SK-MEL-5 (cell line): ENCODE data around the gene DNAJC12. TPM values are rescaled to one million over a fixed set of nuclear protein-coding genes. Genes with fewer than 3 reads are reported as not detected.
A peak's percentile ranks its signal among the peaks of the same experiment; 100 is the strongest.
"Not testable (repeated sequence)": the region's sequence is repeated elsewhere in the genome, so short reads cannot be mapped to it uniquely, and the experiment has no call there.

Source experiments
- DNase-seq: peaks from one replicate; pipeline ENCODE4 v3.0.0-alpha.2; 2016; ENCODE audit warnings: low read depth, low spot score
- in situ Hi-C: cut with HindIII; loops from 2 replicates; pipeline ENCODE4 v1.10.0; 2016; ENCODE audit warnings: low sequenced_read_pairs, high pct_unique_total_duplicates, low pct_unique_long_range_greater_than_20kb
- small RNA-seq, 2 experiments: library from RNA; depleted of rRNA; stranded (forward); fragments of <200 nt; gene quantifications; one replicate each; pipeline ENCODE3, GENCODE V24; 2014
- total RNA-seq: library from RNA; depleted of rRNA; stranded (reverse); fragments of >200 nt; shearing (Covaris generic); gene quantifications from 2 replicates; pipeline ENCODE4 v1.2.3, GENCODE V29; 2014; rRNA removed

The DNAJC12 gene
- total RNA-seq, 1 experiment from 2014 or later, result 42.8 TPM

DNA sequence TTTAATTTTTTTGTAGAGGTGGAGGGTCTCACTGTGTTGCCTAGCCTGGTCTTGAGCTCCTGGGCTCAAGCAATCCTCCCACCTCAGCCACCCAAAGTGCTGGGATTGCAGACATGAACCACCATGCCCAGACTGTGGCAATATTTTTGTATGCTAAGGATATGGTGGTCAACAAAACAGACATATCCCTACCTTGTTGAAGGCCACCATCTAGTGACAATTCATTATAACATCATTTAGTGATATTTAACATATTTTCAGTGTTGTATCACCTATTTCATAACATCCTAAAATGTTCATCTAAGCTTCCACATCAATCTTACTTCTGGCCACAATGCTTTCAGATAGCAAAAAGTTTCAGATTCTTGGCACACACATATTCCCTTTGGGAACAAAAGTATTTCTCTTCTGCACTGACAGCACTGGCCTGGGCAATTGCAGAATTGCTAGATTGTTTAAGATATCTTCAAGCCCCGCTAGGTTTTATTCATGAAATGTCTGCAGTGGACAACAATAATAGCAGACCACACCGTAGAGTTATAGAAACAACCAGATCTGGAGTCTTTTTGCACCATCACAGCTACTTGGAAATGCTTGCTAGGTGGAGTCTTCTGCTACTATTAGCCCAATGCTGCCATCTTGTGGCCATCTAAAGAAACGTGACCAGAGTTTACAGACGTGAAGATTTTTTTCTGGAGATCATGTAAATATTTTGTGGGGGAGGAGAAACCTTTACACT is 58.4 kb downstream of the DNAJC12 start:
- in situ Hi-C loops, result no loop called here
- DNase-seq, result peak; percentile 84

- no peak for DNase-seq
- in situ Hi-C loops, result no loop called here
Observed at GRCh38 chr10:67776371-67776770, 61.6 kb downstream of the DNAJC12 start.

DNA sequence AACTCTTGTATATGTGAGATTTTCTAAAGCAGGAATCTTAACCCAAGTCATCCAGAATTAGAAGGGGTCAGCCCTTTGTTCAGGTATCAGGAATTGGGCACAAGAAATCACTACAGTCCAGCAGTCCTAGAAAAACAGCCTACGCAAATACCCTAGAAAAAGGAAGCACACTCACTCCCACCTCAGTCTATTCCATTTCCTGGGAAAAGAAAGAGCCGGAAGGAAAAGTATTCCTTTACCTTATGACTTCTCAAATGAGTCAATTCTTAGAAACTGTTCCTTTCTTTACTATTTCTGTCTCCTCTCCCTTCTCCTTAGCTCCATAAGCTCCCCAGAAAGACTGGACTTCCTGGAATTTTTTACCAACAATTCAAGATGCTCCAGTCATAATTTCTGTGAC is 62.7 kb downstream of the DNAJC12 start:
- DNase-seq, result no peak
- in situ Hi-C loops, result no loop called here

DNA sequence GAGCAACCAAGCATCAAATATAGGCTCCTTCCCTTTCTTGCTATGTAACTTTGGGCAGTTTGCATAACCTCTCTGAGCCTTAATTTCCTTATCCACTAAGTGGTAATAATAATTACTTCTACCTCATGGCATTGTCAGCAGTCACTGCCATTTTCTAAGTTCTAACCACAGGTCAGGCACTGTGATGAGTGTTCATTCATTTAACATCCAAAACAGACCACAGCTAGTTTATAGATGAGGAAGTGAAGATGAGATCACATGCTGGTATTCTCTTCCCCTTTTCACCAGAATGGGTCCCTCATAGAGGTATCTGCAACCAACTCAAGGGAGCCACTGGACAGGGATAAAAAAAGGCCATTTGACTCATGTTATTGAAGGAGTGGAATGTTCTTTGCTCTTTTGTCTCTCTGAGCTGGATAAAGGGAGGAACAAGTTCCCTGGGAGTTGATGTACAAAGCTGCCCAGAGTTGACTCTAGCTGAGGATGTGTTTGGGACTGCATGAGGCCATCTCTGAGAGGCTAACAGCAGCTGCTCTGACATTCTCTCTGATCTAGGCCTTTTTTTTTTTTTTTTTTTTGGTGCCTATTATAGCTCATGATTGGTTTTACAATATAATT is 65.0 kb downstream of the DNAJC12 start:
- in situ Hi-C loops, result no loop called here
- DNase-seq, result no peak

GRCh38 chr10:67772151-67772550 is 65.8 kb downstream of the DNAJC12 start:
- DNase-seq, result no peak
- in situ Hi-C loops, result no loop called here

GRCh38 chr10:67771200-67771599 is 66.8 kb downstream of the DNAJC12 start:
- no peak for DNase-seq
- in situ Hi-C loops, result no loop called here

DNA sequence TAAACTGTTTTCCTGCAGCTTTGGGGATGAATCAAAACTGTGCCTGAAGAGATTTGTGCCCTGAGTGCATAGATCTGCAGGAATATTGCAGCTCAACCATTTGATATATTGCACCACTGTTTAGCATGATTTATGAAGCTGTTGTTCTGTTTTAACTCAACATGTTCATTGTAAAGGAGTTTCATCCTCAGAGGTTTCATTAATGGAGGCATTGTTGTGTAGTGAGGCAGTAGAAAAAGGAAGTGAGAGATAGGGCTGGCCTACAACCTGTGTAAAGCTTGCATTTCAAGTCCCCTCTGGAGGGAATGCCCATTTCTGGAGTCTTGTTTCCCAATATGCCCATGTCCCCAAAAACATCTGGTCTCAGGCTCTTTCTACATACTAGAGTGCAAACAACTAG is 67.5 kb downstream of the DNAJC12 start:
- peak; percentile 36 for DNase-seq
- in situ Hi-C loops, result no loop called here

- no peak for DNase-seq
- in situ Hi-C loops, result no loop called here
Observed at GRCh38 chr10:67767244-67767643, 70.7 kb downstream of the DNAJC12 start.

DNA sequence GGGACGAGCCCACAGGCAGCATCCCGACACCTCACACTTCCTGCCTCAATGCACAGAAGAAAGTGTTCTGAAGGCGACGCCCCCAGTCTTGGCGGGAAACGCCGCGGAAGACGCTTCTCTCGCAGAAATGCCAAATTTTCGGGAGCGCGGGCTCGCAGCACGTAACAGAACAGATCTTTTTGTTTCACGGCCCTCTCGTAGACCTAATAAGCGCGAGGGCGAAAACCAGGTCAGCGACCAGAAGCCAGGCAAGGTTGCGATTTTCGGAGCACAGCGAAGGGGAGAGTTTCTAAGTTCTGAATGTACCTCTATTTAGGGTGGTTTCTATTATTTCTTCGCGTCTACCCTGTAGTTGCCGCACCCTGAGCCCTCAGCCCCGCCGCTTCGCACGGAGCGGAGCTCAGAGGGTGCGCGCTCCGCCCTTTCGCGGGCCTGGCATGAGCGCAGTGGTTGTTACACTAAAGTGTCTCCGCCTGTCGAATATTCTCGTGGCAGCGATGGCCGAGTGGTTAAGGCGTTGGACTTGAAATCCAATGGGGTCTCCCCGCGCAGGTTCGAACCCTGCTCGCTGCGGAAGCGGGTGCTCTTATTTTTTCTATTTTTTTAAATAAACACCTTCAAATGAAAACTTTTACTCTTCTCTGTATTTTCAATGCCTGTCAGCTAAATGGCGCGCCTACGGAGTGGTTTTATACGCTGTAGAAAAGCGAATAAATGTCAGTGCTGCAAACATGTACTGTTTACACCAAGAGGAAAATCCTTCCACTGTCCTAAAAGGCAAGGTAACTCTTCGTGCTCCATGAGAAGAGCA is 73.8 kb downstream of the DNAJC12 start:
- in situ Hi-C loops, result no loop called here
- DNase-seq, result peak; percentile 89

DNA sequence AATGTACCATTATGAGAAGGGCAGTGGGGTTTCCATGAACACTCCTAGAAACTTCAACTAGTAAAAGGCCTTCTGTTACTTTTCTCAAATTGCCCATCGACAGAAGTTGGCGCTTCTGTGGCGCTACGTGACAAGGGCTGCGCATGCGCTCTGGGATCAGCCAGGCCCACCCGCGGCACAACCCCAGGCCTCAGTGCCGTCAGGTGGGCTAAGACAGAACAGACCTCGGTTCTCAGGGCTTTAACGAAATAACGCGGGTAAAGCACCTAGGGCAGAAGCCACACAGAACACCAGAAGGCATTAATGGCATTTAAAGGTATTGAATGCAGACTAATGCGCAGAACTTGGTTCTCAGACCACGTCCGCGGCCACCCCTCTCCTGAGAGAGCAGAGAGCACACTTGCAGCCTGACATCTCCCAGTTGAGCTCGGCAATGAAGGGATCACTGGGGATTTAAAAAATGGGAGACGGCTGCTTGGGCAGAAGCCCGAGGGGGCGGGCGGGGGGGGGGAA is 74.4 kb downstream of the DNAJC12 start:
- in situ Hi-C loops, result no loop called here
- peak; percentile 67 for DNase-seq

DNA sequence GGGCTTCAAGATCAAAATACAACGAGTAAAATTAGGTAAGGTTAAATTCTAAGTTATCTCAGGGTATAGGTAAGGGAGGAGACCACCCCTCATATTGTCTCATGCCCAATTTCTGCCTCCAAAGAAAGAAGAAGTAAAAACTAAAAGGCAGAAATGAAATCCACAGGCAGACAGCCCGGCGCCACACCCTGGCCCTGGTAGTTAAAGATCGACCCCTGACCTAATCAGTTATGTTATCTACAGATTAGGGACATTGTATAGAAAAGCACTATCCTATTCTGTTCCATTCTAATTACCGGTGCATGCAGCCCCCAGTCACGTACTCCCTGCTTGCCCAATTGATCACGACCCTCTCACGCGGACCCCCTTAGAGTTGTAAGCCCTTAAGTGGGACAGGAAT is 75.4 kb downstream of the DNAJC12 start:
- in situ Hi-C loops, result not testable (repeated sequence)

GRCh38 chr10:67760272-67760671 is 77.7 kb downstream of the DNAJC12 start:
- in situ Hi-C loops, result no loop called here
- no peak for DNase-seq

More for the DNA sequence above, 75.4 kb downstream of the DNAJC12 start:
- DNase-seq, result not testable (repeated sequence)

Small RNAs within 50 kb of the gene (small RNA-seq; reads per million reads assigned to genes)
- gene RN7SL394P (0 to 0.05 reads per million in 2 experiments), gene RNU6-1250P (0 reads per million in 2 experiments), gene RNU6-523P (0 reads per million in 2 experiments)

Other genes starting within 250 kb of the DNAJC12 start
- gene CTNNA3, start 142.0 kb downstream of the DNAJC12 start, total RNA-seq, result not detected in 2 replicates
- gene SIRT1, start 46.5 kb upstream of the DNAJC12 start, total RNA-seq, result 10.9 and 13.7 TPM in 2 replicates
- 23.0 and 25.7 TPM in 2 replicates for gene HERC4, start 237.1 kb upstream of the DNAJC12 start, total RNA-seq